HG02678 (cell line): ENCODE data around the gene VSTM2B.
"Not testable (repeated sequence)": the region's sequence is repeated elsewhere in the genome, so short reads cannot be mapped to it uniquely, and the experiment has no call there.

ENCODE experiments used
- ATAC-seq: cut with Tn5 transposase; IDR thresholded peaks from one replicate; pipeline ENCODE4 v1.9.1; 2021; ENCODE audit warnings: mild to moderate bottlenecking, moderate library complexity; ENCODE audit not compliant: unreplicated experiment

VSTM2B gene

DNA sequence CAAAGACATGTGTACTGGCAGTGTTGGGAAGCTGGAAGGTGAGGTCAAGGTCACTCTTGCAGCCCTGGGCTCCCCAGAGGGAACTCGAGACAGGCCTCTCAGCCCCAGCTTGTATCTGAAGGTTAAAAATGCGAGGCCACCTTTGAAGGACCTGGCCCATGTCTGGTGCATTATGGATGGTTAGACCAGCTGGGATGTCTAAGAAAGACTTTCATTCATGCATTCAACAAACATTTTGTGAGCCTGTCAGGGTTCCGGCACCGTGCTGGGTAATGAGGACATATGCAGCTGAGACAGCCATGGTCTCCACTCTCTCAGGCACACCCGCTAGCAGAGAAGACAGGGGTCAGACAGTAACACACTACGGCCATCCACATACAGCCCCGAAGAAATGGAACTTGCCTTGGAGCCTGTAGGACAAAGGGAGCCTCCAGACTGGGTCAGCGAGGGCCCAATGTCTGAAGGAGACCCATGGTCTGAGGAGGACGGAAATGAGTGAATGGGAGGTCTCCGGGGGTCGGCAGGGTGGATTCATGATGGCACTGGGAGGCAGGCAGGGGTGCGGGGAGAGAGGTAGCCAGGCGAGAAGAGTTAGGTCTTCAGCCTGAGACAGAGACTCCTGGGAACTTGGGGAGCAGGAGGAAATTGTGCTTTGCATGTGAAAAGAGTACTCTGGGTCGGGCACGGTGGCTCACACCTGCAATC lies 19.0 kb downstream of the VSTM2B start:
- ATAC-seq = no peak

- not testable (repeated sequence) for ATAC-seq
Observed at GRCh38 chr19:29545447-29545846, 19.7 kb downstream of the VSTM2B start.

- no peak for ATAC-seq
Observed at GRCh38 chr19:29545866-29546582, 20.2 kb downstream of the VSTM2B start.

DNA sequence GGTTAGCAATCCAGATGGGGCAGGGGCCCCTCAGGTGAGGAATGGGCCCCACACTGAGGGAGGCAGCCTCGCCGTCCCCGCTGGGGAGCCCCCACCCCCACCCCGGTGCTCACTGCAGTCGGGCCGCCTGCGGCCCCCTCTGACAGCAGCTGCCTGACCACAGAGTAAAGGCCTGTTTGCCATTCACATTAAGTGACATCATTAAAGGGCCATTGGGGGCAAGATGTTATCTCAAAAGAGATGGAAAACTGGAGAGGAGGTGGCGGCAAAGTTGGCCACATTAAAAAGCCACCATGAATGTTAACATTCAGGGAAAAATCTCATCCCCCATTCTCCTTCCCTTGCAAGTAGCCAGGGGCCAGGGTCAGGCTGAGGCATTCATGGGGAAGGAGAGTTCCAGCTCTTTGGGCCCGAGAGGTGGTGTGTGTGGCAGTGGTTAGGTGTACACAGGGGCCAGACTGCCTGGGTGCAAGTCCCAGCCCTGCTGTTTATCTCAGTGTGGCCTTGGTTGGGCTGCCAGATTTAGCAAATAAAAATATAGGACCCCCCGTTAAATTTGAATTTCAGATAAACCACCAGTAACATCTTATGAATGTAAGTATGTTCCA lies 20.9 kb downstream of the VSTM2B start:
- no peak for ATAC-seq

- no peak for ATAC-seq
Observed at GRCh38 chr19:29547361-29547960, 21.7 kb downstream of the VSTM2B start.

DNA sequence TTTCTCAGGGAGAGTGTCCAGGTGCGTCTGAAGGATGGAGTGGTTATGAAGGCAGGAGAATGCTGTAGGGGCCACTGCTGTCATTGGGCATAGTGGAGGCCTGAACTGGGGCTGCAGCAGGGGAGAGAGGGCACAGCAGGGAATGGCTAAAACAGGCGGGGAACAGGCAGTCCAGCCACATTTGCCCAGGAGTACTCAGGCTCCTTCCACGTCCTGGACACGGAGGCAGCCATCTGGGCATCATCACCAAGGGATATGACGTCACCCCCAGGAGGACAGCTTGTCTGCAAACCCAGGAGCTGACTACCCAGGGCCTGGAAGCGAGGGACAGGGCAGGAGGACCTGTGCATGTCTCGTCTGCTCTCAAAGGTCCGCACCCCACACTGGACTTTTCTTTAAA lies 22.2 kb downstream of the VSTM2B start:
- no peak for ATAC-seq

DNA sequence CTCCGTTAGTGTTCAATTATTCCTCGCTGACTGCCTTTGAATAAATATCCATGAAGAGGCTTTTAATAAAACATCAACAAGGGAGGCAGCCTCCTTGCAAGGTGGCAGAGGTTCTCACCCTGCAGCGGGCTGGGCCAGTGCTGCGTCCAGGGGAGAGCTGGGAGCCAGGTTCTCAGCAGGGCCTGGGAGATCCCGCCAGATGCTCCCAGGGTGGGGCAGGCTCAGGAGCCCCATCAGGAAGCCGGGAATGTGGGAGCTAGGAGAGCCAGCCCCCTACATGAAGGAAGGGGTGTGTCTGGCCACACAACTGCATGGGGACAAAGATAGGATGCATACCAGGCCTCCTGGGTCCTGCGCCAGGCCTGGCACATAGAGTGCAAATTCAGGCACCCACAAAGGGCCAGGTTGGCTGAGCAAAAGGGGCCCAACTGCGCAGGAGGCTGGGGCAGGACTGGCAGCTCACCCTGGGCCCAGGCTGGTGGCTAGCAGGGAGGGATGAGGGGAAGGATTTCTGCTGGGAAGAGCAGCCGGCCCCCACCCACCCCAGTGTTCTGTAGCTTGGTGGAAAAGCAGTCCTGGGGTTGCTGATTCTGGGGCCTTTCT lies 22.8 kb downstream of the VSTM2B start:
- no peak for ATAC-seq

DNA sequence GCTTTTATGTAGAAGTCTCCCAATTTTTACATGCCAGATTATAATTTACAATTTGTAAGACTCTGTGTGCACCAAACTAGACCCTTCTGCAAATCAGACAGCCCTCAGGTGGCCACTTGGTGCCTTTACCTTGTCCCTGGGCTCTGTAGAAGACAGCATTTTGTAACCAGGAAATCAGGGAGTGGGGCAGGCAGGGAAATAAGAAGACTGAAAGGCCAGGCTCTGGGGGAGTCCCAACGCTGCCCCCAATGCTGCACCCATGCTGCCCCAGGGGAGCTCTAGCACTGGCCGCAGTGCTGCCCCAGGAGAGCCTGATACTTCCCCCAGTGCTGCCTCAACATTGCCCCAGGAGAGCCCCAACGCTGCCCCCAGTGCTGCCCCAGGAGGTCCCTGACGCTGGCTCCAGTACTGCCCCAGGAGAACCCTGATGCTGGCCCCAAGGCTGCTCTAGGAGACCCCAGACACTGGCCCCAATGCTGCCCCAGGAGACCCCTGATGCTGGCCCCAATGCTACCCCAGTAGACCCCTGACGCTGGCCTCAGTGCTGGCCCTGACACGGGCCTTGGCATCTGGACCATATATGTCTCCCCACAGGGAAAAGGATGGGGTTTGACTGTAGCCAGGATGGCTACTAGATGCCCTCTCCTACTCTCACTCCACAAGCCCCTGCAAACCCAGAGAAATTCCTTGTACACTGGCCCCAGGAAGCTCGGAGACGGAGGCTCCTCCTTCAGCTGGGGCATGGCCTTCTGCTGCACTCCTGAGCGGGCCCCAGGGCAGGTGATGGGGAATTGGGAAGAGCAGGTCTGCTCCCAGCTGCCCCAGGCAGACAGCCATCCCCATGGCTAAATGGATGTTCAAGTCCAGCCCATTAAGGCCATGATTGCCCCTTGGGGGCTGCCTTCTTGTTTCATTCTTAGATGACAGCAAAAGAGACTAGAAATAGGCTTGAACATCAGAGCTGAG lies 23.6 kb downstream of the VSTM2B start:
- ATAC-seq = no peak

- no peak for ATAC-seq
Observed at GRCh38 chr19:29550896-29551295, 25.1 kb downstream of the VSTM2B start.

DNA sequence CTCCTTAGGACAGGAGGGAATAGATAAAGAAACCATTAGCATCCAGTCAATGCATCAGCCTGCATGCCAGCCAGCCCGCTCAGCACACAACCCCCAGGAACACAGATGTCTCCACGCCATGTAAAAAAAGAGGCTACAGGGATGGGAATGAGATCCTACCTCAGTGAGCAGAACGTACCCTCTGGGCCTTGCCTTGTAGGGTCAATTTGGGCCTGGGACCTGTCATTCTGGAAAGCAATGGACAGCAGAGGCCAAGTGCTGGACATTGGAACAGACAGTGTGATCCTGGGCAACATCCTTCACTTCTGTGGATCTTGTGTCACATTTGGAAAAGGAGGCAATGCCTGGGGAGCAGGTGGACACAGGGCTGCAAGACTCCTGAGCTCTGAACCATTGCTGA lies 26.0 kb downstream of the VSTM2B start:
- ATAC-seq = no peak

DNA sequence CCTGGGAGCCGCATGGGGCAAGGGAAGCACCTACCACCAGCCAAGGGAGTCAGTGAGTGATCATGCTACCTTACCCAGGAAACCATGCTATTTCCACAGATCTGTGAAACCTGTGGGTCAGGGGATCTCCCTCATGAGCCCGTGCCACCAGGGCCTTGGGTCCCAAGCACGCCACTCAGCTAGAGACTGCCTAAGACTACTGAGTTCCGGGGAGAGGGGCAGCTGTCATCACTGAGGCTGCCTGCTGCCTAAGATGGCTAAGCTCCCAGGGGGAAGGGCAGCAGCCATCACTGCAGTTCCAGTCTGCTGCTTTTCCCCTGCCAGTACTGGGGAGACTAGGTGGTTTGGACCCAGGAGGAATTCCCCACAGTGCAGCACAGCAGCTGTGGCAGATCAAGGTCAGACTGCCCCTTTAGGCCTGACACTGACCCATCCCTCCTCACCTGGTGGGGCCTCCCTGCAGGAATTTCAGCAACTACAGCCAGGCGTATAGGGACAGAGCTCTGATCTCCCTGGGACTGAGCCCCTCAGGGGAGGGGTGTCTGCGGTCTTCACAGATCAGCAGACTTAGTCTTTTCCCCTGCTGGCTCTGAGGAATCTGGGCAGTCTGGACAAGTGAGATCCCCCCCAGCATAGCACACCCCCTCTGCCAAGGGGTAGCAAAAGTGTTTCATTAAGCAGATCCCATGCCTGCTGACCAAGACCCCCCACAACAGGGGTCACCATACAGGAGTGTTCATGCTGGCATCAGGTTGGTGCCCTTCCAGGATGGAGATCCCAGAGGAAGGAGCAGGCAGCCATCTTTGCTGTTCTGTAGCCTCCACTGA lies 26.9 kb downstream of the VSTM2B start:
- no peak for ATAC-seq

DNA sequence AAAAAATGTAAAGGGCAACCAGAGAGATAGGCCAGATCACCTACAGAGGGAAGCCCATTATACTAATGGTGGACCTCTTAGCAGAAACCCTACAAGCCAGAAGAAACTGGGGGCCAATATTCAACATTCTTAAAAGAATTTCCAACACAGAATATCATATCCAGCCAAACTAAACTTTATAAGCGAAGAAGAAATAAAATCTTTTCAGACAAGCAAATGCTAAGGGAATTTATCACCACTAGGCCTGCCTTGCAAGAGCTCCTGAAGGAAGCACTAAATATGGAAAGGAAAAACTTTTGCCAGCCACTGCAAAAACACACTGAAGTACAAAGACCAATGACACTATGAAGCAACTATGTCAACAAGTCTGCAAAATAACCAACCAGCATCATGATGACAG lies 28.4 kb downstream of the VSTM2B start:
- no peak for ATAC-seq

DNA sequence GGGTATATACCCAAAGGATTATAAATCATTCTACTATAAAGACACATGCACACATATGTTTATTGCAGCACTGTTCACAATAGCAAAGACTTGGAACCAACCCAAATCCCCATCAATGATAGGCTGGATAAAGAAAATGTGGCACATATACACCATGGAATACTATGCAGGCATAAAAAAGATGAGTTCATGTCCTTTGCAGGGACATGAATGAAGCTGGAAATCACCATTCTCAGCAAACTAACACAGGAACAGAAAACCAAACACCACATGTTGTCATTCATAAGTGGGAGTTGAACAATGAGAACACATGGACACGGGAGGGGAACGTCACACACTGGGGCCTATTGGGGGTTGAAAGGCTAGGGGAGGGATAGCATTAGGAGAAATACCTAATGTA lies 33.3 kb downstream of the VSTM2B start:
- ATAC-seq = not testable (repeated sequence)

GRCh38 chr19:29559743-29560142 lies 33.9 kb downstream of the VSTM2B start:
- ATAC-seq = no peak

GRCh38 chr19:29560313-29561075 lies 34.7 kb downstream of the VSTM2B start:
- no peak for ATAC-seq

- no peak for ATAC-seq
Observed at GRCh38 chr19:29561601-29562000, 35.8 kb downstream of the VSTM2B start.

GRCh38 chr19:29562299-29563297 lies 36.8 kb downstream of the VSTM2B start:
- no peak for ATAC-seq
